ENCODE results near the gene FER. TPM values are rescaled to one million over a fixed set of nuclear protein-coding genes. Genes with fewer than 3 reads are reported as not detected.

Gene FER
- total and polyA plus RNA-seq, 9 of the 15 experiments (the other 6 are each of a cell fraction or from before 2014, with no cell fraction given), result 6.7 to 18.2 (median 8.9) TPM

DNA sequence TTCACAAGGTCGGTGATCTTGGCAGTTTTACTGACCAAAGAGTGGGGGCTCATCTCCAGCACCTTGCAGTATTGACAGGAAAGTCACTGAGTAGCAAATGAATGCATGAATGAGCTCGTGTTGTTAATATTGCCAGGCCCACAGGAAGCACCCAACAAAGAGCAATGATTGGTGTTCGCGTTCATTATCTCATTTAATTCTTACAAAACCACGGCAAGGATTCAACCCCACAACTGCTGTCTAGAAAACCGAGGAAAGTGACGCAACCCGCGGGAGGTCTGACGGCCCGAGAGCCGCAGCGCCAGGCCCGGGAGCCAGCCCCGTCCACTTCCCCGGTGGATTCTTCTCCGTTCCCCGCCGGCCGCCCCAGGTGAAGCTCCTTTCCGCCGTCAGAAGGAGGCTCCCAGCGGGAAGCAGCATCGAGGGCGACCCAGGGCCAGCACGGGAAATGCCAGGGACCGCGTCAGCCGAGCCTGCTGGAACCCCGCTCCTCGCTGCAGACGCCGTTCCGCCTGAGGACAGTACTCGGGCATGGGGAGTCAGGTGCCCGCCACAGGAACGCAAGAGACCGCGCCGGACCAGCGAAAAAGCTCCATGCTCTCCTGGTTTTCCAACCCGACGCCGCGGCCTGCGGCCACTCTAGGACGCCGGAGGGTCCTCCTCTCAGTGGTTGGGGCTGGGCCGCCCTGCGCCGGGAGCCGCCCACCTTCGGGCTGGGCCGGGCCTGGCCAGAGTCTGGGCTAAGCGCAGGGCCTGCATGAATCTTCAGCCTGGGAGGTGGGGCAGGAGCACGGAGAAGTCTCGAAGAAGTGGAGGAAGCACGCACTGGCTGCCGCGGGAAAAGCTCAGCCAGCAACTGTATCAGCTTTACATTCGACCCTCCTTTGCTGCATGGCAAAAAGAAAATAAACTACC is 19.8 kb upstream of the FER start (continued):
- TF ChIP-seq, protein P1, sequence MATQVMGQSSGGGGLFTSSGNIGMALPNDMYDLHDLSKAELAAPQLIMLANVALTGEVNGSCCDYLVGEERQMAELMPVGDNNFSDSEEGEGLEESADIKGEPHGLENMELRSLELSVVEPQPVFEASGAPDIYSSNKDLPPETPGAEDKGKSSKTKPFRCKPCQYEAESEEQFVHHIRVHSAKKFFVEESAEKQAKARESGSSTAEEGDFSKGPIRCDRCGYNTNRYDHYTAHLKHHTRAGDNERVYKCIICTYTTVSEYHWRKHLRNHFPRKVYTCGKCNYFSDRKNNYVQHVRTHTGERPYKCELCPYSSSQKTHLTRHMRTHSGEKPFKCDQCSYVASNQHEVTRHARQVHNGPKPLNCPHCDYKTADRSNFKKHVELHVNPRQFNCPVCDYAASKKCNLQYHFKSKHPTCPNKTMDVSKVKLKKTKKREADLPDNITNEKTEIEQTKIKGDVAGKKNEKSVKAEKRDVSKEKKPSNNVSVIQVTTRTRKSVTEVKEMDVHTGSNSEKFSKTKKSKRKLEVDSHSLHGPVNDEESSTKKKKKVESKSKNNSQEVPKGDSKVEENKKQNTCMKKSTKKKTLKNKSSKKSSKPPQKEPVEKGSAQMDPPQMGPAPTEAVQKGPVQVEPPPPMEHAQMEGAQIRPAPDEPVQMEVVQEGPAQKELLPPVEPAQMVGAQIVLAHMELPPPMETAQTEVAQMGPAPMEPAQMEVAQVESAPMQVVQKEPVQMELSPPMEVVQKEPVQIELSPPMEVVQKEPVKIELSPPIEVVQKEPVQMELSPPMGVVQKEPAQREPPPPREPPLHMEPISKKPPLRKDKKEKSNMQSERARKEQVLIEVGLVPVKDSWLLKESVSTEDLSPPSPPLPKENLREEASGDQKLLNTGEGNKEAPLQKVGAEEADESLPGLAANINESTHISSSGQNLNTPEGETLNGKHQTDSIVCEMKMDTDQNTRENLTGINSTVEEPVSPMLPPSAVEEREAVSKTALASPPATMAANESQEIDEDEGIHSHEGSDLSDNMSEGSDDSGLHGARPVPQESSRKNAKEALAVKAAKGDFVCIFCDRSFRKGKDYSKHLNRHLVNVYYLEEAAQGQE (IDR thresholded peaks at IDR 0.05; ENCODE audit: borderline replicate concordance), result peak; percentile 34; the same call in 1 of the 2 replicates
- TF ChIP-seq, protein P1 (CRISPR knock-in tag; IDR thresholded peaks at IDR 0.05; ENCODE audit: low read depth), result 0 out of 2 replicates have a peak, but pooled peaks have one; percentile 21
- TF ChIP-seq, protein P2, sequence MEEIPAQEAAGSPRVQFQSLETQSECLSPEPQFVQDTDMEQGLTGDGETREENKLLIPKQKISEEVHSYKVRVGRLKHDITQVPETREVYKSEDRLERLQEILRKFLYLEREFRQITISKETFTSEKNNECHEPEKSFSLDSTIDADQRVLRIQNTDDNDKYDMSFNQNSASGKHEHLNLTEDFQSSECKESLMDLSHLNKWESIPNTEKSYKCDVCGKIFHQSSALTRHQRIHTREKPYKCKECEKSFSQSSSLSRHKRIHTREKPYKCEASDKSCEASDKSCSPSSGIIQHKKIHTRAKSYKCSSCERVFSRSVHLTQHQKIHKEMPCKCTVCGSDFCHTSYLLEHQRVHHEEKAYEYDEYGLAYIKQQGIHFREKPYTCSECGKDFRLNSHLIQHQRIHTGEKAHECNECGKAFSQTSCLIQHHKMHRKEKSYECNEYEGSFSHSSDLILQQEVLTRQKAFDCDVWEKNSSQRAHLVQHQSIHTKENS (CRISPR knock-in tag; IDR thresholded peaks at IDR 0.05), result no peak
- TF ChIP-seq, protein P3, sequence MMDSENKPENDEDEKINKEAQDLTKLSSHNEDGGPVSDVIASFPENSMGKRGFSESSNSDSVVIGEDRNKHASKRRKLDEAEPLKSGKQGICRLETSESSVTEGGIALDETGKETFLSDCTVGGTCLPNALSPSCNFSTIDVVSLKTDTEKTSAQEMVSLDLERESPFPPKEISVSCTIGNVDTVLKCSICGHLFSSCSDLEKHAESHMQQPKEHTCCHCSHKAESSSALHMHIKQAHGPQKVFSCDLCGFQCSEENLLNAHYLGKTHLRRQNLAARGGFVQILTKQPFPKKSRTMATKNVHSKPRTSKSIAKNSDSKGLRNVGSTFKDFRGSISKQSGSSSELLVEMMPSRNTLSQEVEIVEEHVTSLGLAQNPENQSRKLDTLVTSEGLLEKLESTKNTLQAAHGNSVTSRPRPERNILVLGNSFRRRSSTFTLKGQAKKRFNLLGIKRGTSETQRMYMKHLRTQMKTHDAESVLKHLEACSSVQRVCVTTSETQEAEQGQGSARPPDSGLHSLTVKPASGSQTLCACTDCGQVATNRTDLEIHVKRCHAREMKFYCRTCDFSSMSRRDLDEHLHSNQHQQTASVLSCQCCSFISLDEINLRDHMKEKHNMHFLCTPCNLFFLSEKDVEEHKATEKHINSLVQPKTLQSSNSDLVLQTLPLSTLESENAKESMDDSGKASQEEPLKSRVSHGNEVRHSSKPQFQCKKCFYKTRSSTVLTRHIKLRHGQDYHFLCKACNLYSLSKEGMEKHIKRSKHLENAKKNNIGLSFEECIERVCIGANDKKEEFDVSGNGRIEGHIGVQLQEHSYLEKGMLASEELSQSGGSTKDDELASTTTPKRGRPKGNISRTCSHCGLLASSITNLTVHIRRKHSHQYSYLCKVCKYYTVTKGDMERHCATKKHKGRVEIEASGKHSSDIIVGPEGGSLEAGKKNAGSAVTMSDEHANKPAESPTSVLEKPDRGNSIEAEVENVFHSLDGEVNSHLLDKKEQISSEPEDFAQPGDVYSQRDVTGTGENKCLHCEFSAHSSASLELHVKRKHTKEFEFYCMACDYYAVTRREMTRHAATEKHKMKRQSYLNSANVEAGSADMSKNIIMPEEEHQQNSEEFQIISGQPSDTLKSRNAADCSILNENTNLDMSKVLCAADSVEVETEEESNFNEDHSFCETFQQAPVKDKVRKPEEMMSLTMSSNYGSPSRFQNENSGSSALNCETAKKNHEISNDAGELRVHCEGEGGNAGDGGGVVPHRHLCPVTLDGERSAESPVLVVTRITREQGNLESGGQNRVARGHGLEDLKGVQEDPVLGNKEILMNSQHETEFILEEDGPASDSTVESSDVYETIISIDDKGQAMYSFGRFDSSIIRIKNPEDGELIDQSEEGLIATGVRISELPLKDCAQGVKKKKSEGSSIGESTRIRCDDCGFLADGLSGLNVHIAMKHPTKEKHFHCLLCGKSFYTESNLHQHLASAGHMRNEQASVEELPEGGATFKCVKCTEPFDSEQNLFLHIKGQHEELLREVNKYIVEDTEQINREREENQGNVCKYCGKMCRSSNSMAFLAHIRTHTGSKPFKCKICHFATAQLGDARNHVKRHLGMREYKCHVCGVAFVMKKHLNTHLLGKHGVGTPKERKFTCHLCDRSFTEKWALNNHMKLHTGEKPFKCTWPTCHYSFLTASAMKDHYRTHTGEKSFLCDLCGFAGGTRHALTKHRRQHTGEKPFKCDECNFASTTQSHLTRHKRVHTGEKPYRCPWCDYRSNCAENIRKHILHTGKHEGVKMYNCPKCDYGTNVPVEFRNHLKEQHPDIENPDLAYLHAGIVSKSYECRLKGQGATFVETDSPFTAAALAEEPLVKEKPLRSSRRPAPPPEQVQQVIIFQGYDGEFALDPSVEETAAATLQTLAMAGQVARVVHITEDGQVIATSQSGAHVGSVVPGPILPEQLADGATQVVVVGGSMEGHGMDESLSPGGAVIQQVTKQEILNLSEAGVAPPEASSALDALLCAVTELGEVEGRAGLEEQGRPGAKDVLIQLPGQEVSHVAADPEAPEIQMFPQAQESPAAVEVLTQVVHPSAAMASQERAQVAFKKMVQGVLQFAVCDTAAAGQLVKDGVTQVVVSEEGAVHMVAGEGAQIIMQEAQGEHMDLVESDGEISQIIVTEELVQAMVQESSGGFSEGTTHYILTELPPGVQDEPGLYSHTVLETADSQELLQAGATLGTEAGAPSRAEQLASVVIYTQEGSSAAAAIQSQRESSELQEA (IDR thresholded peaks at IDR 0.05; ENCODE audit: low read depth), result no peak
- TF ChIP-seq CBX3 (IDR thresholded peaks at IDR 0.05; ENCODE audit: borderline replicate concordance in 1 of 2, low read length in 2 of 2), result peak in 1 of 2 experiments; percentile 83; a peak in 2 of 3 replicates
- TF ChIP-seq HNRNPLL (IDR thresholded peaks at IDR 0.05; ENCODE audit: low read depth, low read length, poor library complexity, severe bottlenecking), result peak; percentile 58
- TF ChIP-seq JUNB (CRISPR knock-in tag; conservative IDR thresholded peaks at IDR 0.05), result no peak
- peak; percentile 81 for TF ChIP-seq CXXC5 (CRISPR knock-in tag; IDR thresholded peaks at IDR 0.05)
